Fibroblast of peridontal ligament (primary cell): ENCODE results near the gene MAP3K7CL.

Source experiments
- DNase-seq: peaks from one replicate; pipeline ENCODE4 v3.0.0-alpha.2; 2010; ENCODE audit errors: extremely low read depth

MAP3K7CL gene

DNA sequence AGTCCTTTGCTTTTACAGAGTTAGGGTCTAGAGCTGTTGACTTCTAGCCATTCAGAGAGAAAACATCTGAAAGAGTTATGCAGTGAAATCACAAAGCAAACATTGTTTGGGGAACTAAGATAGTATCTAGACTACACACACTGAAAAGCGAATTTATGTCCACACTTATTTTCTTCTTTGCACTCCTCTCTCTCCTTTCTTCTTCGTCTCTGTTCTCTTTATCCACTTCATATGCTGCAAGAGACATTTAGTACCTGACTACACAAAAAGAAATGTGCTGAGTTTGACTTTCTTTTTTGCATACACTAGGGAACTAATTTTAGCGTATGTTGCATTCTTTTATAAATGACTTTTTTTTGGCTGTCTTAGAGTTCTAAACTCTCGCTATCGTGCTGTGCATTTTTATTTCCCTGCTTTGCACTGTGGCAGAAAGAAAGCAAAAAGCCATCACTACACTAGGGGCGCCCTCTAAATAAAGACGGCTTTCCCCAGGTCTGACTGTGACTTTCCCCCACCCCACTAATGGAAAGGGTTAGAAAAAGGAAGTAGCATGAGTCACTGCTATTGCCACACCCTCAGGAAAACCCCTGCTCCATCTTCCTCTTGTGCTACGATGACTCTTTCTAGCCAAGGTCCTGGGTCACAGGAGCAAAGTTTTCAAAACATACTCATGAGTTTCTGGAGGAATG, 65.7 kb downstream of the MAP3K7CL start:
- DNase-seq, result peak; percentile 87

DNA sequence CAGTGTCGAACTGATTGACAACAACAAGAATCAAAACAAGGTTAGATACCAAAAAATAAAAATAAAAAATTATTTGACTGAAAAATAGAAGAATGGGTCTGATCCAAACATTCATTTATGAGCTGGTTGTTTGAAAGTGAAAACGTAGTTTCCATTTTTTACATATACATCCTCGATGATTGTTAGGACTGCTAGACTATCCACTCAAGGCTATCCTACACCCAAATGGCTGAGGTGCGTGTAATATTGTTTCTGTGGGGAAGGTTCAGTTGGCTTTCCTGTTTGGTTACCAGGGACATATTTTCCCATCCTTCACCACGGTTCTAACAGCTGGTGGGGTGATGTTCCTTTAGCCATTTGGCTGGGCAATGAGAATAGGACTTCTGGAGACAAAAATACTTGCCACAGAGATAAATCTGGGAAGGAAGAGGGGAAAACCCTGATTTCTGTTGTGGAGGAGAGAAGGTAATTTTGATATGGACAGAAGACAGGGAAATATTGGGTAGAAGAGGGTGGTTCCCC, 66.3 kb downstream of the MAP3K7CL start:
- no peak for DNase-seq

DNA sequence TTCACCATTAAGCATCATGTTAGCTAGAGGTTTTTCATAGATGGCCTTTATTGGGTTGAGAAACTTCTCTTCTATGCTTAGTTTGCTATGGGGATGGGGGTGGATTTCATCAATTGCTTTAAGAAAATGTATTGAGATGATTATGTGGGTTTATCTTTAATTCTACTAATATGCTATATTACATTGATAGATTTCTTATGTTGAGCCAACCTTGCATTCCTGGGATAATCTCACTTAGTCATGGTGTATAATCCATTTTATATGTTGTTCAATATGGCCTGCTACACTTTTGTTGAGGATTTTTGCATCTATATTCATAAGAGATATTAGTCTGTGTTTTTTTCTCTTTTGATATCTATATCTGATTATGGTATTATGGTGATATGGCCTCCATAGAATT, 70.7 kb downstream of the MAP3K7CL start:
- DNase-seq, result no peak

DNA sequence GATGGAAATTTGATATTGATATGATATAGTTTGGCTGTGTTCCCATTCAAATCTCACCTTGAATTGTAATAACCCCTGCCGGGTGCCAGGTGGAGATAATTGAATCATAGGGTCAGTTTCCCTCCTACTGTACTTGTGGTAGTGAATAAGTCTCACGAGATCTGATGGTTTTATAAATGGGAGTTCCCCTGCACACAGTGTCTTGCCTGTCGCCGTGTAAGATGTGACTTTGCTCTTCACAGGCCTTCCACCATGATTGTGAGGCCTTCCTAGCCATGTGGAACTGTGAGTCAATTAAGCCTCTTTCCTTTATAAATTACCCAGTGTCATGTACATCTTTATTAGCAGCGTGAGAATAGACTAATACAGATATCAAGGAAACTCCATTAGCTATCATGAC, 74.6 kb downstream of the MAP3K7CL start:
- DNase-seq, result no peak

DNA sequence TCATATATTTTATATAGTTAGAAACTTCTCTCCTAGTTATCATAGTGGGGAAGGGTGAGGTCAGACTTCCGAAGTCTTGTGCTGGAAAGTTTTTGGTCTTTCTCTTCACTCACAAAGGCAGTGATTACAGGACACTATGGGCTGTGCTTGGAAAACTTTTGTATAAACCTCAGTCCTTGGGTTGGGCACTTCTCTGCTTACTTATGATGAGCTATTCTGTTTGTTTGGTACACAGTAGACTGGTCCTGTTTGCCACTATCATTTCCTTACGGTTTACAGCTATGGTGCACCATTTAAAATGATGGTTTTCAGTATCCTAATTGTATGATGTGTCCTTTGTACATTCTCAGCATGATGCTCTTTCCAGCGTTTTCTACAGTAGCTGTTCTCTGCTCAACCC, 75.5 kb downstream of the MAP3K7CL start:
- DNase-seq, result no peak

DNA sequence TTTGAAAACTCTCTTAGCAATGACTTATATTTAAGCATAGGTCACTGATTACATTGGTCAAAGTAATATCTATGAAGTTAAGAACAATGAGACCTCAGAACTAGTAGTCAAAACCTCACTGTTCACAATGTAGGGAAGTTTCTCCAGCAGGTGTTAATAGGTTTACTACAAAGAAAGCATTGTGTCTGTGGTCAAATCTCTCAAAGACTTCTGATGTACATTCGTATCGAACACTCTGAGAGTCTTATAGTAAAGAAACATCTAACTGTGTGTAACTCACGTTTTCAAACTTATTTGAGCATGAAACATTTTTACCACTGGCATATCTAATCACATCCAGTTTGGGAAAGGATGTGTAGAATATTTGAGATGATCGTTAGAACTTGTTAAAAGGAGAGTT, 76.0 kb downstream of the MAP3K7CL start:
- DNase-seq, result no peak

DNA sequence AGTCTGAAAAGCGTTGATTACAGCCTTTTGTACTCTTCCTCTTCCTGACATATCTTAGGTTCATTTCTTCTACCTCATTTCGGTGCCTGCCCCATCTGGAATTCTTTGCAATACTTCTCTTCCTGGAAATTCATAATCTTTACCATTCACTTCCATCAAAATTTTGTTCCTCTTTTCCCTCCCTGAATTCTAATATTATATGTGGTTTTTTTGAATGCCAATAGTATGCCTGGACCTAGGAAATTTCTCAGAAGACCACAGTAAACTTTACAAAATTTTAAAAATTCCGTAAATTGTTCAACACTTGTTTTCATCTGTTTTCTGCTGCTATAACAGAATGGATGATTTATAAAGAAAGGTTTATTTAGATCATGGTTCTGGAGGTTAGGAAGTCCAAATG, 76.8 kb downstream of the MAP3K7CL start:
- DNase-seq, result no peak

DNA sequence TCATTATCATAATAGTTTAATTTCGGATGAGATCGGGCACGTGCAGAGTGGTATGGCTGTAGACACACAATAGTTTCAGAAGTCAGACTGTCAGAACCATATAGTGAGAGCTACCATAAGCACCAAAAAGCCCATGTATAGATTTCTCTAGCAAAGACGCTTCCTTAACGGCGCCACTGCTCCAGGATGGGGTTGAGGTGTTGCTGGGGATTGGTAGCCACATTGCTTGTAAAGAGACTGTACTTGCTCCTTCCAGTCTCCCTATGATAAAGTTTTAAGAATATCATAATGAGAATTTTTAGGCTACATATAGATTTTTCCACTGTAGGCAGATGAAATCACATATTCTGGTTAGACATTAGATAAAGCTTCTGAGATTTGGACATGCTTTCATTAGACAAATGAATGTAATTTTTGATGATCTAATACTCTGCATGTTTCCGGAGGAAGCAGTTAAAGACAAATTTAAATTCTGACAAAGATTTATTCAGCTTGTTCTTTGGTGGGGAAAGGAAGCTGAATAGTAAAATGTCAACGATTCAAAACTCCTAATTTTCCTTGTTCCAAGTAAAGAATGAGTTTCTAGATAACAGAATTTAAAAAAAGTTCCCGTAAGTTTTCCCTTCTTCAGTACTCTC, 77.7 kb downstream of the MAP3K7CL start:
- DNase-seq, result no peak

DNA sequence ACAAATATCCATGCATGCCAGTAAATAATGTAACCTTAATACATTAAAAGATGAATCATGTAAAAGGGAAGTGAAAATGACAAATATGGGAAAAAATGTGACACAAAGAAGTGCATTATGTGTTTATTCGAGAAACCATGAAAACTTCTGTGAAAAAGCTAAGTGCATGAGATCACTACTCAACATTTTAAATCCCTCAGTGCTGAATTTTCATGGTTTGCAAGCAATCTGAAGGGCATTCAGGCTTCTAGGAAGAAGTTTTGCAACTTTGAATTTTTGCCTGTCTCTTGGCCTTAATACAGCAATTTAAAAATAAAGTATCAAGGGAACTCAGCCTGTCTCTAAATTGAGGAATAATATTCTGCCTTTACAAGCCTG, 78.2 kb downstream of the MAP3K7CL start:
- peak; percentile 96 for DNase-seq

DNA sequence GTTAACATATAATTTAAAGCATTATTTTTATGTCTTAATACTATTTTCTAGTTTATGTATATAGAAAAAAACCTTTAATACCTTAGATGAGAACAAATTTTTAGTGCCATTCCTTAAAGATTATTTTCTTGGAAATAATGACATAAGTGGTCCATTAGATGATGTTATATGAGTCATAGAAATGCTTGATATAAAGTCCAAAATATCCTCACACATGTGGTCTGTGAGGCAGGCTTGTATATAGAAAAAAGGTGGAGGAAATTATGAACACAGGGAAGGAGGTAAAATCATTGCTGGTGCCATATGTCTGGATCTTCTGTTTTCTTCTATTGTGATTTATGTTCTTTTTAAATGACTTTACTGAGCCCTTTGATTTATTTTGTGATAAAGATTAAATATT, 79.3 kb downstream of the MAP3K7CL start:
- DNase-seq, result peak; percentile 43

DNA sequence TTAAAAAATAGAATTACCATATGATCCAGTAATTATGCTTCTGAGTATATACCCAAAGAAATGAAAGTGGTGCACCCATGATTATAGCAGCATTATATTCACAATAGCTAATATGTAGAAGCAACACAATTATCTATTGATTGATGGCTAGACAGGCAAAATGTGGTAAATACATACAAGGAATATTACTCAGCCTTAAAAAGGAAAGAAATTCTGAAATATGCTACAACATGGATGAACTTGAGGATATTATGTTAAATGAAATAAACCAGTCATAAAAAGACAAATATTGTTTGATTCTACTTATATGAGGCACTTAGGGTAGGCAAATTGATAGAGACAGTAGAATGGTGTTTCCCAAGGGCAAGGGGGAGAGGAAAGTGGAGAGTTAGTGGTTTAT, 80.8 kb downstream of the MAP3K7CL start:
- DNase-seq, result no peak

DNA sequence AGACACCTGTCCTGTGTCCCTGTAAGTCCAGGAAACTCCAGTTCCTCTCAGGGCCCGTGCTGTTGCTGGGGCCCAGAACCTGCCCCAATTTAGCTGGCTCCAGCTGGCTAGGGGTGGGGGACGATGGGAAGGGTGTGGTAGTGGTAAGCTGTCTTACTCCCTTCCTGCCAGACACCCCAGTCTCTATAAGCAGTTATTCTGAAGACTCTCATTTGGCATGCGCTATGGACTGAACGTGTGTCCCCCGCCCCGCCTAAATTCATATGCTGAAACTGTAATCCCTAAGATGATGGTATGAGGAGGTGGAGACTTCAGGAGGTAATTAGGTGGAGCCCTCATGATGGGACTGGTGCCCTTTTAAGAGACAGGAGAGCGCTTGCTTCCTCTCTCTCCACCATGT, 82.0 kb downstream of the MAP3K7CL start:
- no peak for DNase-seq

DNA sequence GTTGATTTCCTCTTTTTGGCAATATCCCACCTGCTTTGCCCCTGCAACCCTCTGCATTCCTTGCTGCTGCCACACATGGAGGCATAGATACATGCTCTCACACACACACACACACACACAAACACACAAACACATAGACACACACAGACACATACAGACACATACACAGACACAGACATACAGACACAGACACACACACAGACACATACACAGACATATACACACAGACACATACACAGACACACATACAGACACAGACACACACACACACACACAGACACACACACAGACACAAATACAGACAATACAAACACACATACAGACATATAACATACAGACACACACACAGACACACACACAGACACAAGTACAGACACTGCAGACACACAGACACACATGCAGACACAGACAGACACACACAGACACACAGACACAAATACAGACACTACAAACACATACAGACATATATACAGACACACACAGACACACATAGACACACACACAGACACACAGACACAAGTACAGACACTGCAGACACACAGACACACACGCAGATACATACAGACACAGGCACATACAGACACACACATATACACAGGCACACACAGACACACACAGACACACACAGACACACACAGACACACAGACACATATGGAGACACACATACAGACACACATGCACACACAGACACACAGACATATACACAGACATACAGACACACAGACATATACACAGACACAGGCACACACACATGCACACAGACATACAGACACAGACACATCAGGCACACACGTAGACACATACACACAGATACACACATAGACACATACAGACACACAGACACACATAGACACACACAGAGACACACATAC, 83.3 kb downstream of the MAP3K7CL start:
- no peak for DNase-seq

DNA sequence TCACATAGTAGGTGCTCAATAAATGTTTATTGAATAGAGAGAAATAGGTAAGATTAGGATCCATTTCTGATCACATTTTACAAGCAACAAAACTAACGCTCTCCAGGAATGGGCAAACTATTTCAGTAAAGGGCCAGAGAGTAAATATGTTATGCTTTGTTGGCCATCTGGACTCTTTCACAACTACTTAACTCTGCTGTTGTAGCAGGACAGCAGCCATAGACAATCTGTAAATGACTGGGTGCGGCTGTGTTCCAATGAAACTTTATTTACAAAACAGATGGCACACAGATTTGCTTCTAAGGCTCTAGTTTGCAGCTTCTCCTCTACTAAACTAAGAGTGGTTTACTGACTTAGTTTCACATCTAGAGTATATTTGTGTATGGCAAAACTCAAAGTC, 85.3 kb downstream of the MAP3K7CL start:
- DNase-seq, result peak; percentile 63

DNA sequence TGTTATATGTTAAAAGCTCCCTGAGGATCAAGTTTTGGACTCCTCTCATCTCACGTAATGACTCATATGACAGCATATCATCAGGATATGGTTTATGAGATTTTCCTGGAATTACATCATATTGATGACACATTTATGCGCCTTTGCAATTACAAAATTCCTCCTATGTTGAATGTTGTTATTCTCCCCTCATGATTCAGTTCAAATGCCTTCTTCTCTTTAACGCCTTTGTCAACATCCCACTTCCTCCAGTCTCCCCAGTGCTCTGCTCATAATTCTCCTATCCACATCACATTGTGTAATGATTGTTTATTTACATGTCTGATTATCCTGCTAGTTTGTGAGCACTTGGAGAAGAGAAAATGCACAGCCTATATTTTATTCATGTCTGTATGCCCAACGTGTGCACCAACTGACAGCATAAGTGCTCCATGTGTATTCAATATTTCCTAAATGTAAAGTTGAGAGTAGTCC, 87.4 kb downstream of the MAP3K7CL start:
- peak; percentile 98 for DNase-seq

DNA sequence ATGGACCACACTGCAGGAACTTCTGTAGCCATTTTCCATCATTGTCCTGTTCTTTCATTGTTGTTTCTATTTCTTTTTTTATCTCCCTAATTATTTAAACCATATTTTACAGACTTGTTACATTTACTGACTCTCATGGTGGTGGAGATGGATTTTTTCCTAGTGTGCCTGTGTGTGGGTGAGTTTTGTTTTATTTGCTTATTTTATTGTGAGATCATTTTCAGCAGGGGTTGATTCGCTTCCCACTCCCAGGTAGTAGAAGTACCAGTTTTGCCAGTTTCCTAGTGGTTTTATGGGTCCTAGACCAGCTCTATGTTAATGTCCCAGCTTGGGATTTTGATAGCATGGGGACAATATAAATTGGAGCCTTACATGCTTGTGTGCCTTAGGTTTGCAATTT, 88.3 kb downstream of the MAP3K7CL start:
- DNase-seq, result no peak

DNA sequence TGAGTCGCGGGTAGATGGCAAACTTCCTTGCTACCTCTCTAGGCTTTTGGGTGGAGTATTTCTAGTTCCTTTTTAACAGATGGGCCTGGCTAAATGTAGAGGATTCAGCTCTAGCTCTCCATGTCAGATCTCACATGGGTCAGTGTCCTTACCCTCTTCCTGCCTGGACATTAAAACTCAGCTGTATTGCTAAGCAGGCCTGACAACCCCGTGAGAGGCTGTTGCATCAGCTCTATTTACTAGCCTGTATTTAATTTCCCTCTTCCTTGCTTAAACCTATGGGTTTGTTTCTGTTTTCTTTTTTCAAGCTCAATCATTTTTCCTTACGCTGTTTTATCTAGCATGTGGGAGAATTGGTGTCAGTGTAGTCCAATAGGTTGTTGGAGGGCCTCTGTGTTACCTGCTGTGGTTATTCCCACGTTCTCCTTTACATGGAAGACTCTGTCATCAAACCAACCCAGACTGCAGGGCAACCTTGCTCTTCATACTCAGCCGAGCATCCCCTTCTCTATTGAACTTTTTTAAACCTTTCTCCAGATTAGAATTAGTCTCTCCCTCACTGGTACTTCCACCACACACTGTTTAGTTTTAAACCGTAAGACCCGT, 88.8 kb downstream of the MAP3K7CL start:
- peak; percentile 62 for DNase-seq

DNA sequence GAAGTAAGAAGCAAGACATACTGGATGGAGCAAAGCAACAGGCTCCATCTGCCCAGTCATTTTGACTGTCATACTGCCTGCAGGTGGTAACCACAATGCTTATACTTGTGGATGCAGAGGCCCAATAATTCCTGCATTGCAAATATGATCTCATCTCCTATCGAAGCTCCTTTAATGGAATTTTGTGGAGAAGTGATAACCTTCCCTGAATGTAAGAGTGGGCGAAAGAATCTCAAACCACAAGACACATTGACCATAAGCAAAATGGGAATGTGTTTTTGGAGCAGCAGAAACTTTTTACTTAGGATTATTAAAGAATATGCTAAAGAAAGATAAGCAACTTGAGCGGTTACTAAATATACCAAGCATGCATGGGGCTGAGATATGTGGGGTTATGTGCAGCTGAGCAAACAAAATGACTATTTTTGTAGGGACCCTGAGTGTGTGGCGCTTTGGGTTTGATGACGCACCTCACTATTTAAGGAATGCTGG, 90.9 kb downstream of the MAP3K7CL start:
- peak; percentile 52 for DNase-seq

DNA sequence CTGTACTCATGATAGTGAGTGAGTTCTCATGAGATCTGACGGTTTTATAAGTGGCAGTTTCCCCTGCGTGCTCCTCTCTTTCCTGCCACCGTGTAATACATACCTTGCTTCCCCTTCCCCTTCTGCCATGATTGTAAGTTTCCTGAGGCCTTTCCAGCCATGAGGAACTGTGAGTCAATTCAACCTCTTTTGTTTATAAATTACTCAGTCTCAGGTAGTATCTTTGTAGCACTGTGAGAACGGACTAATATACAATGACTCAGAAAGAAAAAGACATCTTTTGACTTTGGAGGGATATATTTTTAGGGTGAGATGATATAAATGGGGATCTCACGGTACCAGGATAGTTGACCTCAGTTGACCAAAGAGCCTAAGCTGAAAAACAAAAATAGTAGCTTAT, 93.6 kb downstream of the MAP3K7CL start:
- DNase-seq, result no peak
